Measurements from ENCODE around the gene OLIG2. TPM values are rescaled to one million over a fixed set of nuclear protein-coding genes. Genes with fewer than 3 reads are reported as not detected.
A peak's percentile ranks its signal among the peaks of the same experiment; 100 is the strongest.

OLIG2 gene
- total RNA-seq, 1 donor from 2014 or later = not detected

GRCh38 chr21:33030633-33031032 lies 4.9 kb downstream of the OLIG2 start:
- no peak for DNase-seq (ENCODE audit: low spot score)
- intact Hi-C loops (cut with micrococcal nuclease) = no loop called here
- Mint-ChIP-seq H3K36me3 (ENCODE audit: low read depth) (no peaks in the 10 kb centered on the region), H3K27ac (no peak overlapping the region), H3K4me1 (ENCODE audit: low read depth) (peaks cover 5% of the 10 kb centered on the region), H3K27me3 (ENCODE audit: insufficient read depth) (peaks cover 53% of the 10 kb centered on the region), H3K4me3 (no peak overlapping the region), H3K9me3 (no peaks in the 10 kb centered on the region)

DNA sequence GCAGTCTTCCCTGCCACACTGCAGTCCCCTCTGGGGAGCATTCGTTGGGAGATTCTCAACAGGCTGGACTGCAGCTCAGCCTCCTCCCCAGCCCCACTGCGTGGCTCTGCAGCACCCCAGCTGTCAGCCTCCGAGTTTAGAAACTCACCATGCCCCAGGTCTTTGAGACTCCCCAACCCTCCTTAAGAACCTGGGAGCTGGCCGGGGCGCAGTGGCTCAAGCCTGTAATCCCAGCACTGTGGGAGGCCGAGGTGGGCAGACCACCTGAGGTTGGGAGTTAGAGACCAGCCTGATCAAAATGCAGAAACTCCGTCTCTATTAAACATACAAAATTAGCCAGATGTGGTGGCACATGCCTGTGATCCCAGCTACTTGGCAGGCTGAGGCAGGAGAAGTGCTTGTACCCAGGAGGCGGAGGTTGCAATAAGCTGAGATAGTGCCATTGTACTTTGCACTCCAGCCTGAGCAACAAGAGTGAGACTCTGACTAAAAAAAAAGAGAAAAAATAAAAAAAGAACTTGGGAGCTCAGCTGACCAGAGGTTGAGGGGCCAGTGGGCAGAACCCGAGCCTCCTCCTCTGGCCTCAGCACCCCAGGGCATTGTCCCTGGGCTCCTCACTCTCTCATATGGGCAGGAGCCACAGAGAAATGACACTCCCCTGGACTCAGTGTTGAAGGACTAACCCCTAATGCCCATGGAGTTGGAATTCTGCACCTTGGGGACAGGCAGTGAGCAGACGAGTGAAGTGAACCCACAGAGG lies 5.6 kb downstream of the OLIG2 start:
- Mint-ChIP-seq H3K4me3 (no peak overlapping the region), H3K4me1 (ENCODE audit: low read depth) (peaks cover 3% of the 10 kb centered on the region), H3K27ac (no peak overlapping the region), H3K27me3 (ENCODE audit: insufficient read depth) (peaks cover 46% of the 10 kb centered on the region), H3K36me3 (ENCODE audit: low read depth) (no peaks in the 10 kb centered on the region), H3K9me3 (no peaks in the 10 kb centered on the region)
- intact Hi-C loops (cut with micrococcal nuclease) = no loop called here
- DNase-seq (ENCODE audit: low spot score) = no peak

- Mint-ChIP-seq H3K36me3 (ENCODE audit: low read depth) (no peaks in the 10 kb centered on the region), H3K4me3 (no peak overlapping the region), H3K27ac (no peak overlapping the region), H3K27me3 (ENCODE audit: insufficient read depth) (peaks cover 42% of the 10 kb centered on the region), H3K9me3 (no peaks in the 10 kb centered on the region), H3K4me1 (ENCODE audit: low read depth) (peaks cover 8% of the 10 kb centered on the region)
- intact Hi-C loops (cut with micrococcal nuclease) = no loop called here
- DNase-seq (ENCODE audit: low spot score) = no peak
These were observed 6.8 kb downstream of the OLIG2 start for GRCh38 chr21:33032434-33033047.

- no peaks in the 10 kb centered on the region for H3K36me3 Mint-ChIP-seq (ENCODE audit: low read depth)
- H3K4me1 Mint-ChIP-seq (ENCODE audit: low read depth) = peaks cover 8% of the 10 kb centered on the region
- intact Hi-C loops (cut with micrococcal nuclease) = no loop called here
- H3K27ac Mint-ChIP-seq = no peak overlapping the region
- H3K9me3 Mint-ChIP-seq = no peaks in the 10 kb centered on the region
- no peak for DNase-seq (ENCODE audit: low spot score)
- H3K4me3 Mint-ChIP-seq = no peak overlapping the region
- peaks cover 41% of the 10 kb centered on the region for H3K27me3 Mint-ChIP-seq (ENCODE audit: insufficient read depth)
These were observed 7.6 kb downstream of the OLIG2 start for GRCh38 chr21:33033094-33033951.

GRCh38 chr21:33033961-33034413 lies 8.3 kb downstream of the OLIG2 start:
- Mint-ChIP-seq H3K27ac (no peak overlapping the region), H3K4me3 (no peak overlapping the region), H3K9me3 (no peaks in the 10 kb centered on the region), H3K4me1 (ENCODE audit: low read depth) (peaks cover 8% of the 10 kb centered on the region), H3K36me3 (ENCODE audit: low read depth) (no peaks in the 10 kb centered on the region), H3K27me3 (ENCODE audit: insufficient read depth) (peaks cover 37% of the 10 kb centered on the region)
- intact Hi-C loops (cut with micrococcal nuclease) = no loop called here
- DNase-seq (ENCODE audit: low spot score) = no peak

DNA sequence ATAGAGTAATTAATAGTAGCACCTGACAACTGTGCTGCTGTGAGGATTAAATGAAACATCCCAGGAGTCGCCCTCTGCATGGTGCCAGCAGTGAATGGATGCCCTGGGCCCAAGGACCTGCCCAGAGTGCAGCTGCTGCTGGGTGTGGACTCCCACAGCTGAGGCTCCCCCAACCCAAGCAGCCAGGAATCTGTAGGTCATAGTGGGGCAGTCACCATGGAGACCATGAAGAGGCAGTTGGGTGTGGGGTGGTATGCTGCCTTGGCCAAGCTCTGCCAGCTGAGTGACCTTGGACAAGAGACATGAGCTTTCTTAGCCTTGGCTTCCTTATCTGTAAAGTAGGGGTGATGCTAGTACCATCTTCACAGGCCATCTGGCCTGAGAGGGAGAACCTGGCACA lies 9.4 kb downstream of the OLIG2 start:
- Mint-ChIP-seq H3K36me3 (ENCODE audit: low read depth) (no peaks in the 10 kb centered on the region), H3K4me1 (ENCODE audit: low read depth) (peaks cover 8% of the 10 kb centered on the region), H3K9me3 (no peaks in the 10 kb centered on the region), H3K27ac (no peak overlapping the region), H3K4me3 (no peak overlapping the region), H3K27me3 (ENCODE audit: insufficient read depth) (peaks cover 30% of the 10 kb centered on the region)
- DNase-seq (ENCODE audit: low spot score) = no peak
- intact Hi-C loops (cut with micrococcal nuclease) = no loop called here

- H3K27me3 Mint-ChIP-seq (ENCODE audit: insufficient read depth) = peaks cover 34% of the 10 kb centered on the region
- H3K4me3 Mint-ChIP-seq = no peak overlapping the region
- peaks cover 8% of the 10 kb centered on the region for H3K4me1 Mint-ChIP-seq (ENCODE audit: low read depth)
These were observed 10.9 kb downstream of the OLIG2 start for GRCh38 chr21:33036430-33037162.

DNA sequence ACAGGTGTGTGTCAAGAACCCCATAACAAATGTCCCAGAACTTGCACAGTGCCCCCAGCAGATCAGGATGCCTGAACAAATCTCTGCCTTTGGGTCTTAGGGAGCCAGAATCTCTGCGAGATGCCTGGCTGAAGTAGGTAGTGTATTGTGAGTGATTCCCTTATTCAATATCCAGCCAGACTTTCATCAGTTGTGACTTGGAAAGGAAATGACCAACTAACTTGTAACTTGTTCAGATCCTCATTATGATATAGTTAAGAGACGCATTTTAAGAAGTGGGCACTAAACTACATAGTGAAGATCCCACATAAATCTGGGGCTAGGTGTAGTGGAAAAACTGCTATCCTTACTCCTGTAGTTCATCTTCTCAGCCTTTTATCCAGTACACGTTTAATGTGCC lies 11.8 kb downstream of the OLIG2 start:
- intact Hi-C loops (cut with micrococcal nuclease) = no loop called here
- H3K9me3 Mint-ChIP-seq = no peaks in the 10 kb centered on the region
- peaks cover 26% of the 10 kb centered on the region for H3K27me3 Mint-ChIP-seq (ENCODE audit: insufficient read depth)
- no peak overlapping the region for H3K27ac Mint-ChIP-seq
- no peaks in the 10 kb centered on the region for H3K36me3 Mint-ChIP-seq (ENCODE audit: low read depth)
- DNase-seq (ENCODE audit: low spot score) = no peak
- H3K4me1 Mint-ChIP-seq (ENCODE audit: low read depth) = peaks cover 8% of the 10 kb centered on the region
- no peak overlapping the region for H3K4me3 Mint-ChIP-seq

More at GRCh38 chr21:33036430-33037162, 10.9 kb downstream of the OLIG2 start:
- intact Hi-C loops (cut with micrococcal nuclease) = no loop called here
- Mint-ChIP-seq H3K9me3 (no peaks in the 10 kb centered on the region), H3K36me3 (ENCODE audit: low read depth) (no peaks in the 10 kb centered on the region), H3K27ac (peak overlapping the region; percentile 31)
- DNase-seq (ENCODE audit: low spot score) = no peak

- Mint-ChIP-seq H3K27me3 (ENCODE audit: insufficient read depth) (peaks cover 27% of the 10 kb centered on the region), H3K4me3 (no peak overlapping the region), H3K4me1 (ENCODE audit: low read depth) (peaks cover 8% of the 10 kb centered on the region), H3K36me3 (ENCODE audit: low read depth) (no peaks in the 10 kb centered on the region), H3K27ac (no peak overlapping the region), H3K9me3 (no peaks in the 10 kb centered on the region)
- intact Hi-C loops (cut with micrococcal nuclease) = no loop called here
- DNase-seq (ENCODE audit: low spot score) = no peak
These were observed 13.8 kb downstream of the OLIG2 start for GRCh38 chr21:33039536-33039935.

DNA sequence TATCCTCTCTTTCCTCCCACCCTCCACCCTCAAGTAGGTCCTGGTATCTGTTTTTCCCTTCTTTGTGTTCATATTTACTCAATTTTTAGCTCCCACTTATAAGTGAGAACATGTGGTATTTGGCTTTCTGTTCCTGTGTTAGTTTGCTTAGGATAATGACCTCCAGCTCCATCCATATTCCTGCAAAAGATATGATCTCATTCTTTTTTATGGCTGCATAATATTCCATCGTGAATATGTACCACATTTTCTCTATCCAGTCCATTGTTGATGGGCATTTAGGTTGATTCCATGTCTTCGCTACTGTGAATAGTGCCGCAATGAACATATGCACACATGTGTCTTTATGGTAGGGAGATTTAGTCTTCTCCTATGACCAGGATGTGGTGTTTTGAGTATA lies 14.5 kb downstream of the OLIG2 start:
- Mint-ChIP-seq H3K4me1 (ENCODE audit: low read depth) (peaks cover 8% of the 10 kb centered on the region), H3K27me3 (ENCODE audit: insufficient read depth) (peaks cover 24% of the 10 kb centered on the region), H3K27ac (no peak overlapping the region), H3K36me3 (ENCODE audit: low read depth) (no peaks in the 10 kb centered on the region), H3K9me3 (no peaks in the 10 kb centered on the region), H3K4me3 (no peak overlapping the region)
- no peak for DNase-seq (ENCODE audit: low spot score)
- intact Hi-C loops (cut with micrococcal nuclease) = no loop called here

DNA sequence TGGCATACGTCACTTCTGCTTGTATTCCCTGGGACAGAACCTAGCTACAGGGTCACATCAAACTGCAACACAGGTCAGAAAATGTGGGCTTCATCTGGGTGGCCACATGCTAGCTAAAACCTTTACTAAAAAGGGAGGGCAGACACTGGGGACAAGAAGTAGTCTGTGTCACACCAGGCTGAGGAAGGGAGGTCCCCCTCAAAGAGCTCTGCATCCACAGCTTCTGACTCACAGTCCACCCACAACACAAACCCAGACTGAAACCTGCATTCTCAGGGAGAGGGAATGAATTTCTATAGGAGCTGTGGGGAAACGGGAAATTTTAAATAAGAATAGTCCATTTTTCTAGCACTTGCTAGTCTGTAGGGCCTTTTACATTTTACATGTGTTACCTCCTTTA lies 16.2 kb downstream of the OLIG2 start:
- Mint-ChIP-seq H3K4me3 (no peak overlapping the region), H3K27me3 (ENCODE audit: insufficient read depth) (peaks cover 30% of the 10 kb centered on the region), H3K27ac (no peak overlapping the region), H3K9me3 (no peaks in the 10 kb centered on the region), H3K36me3 (ENCODE audit: low read depth) (no peaks in the 10 kb centered on the region), H3K4me1 (ENCODE audit: low read depth) (no peaks in the 10 kb centered on the region)
- intact Hi-C loops (cut with micrococcal nuclease) = no loop called here
- DNase-seq (ENCODE audit: low spot score) = no peak

DNA sequence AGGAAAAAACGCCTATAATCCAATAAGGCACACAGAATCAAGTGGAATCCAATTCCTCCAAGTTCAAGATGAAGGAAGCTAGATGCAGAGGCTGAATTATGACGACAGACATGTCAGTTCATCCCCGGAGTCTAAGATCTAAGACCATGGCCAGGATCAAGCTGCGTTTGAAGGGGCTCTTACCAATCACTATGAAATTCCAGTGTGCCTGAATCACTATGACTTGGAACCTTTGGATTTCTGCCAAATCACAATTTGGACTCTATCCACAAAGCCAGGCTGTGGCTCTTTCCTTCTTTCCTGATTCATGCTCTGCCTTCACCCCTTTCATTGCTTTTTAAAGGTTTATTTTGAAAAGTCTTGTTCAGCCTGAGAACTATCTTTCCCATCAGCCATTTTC lies 17.1 kb downstream of the OLIG2 start:
- intact Hi-C loops (cut with micrococcal nuclease) = no loop called here
- Mint-ChIP-seq H3K4me1 (ENCODE audit: low read depth) (no peaks in the 10 kb centered on the region), H3K27me3 (ENCODE audit: insufficient read depth) (peaks cover 25% of the 10 kb centered on the region), H3K9me3 (no peaks in the 10 kb centered on the region), H3K36me3 (ENCODE audit: low read depth) (no peaks in the 10 kb centered on the region), H3K4me3 (no peak overlapping the region), H3K27ac (no peak overlapping the region)
- DNase-seq (ENCODE audit: low spot score) = no peak
